PC-3 (cell line): ENCODE data around the gene NPAS1. TPM values are rescaled to one million over a fixed set of nuclear protein-coding genes. Genes with fewer than 3 reads are reported as not detected.

Experiments
- ATAC-seq: fragments of 200-7000 bp; cut with Tn5 transposase; 2 replicates; pipeline ENCODE4 v1.9.1; 2020; ENCODE audit warnings: mild to moderate bottlenecking, moderate library complexity
- BruUV-seq: library from RNA; stranded (reverse); fragments of 400-500 nt; replicated peaks from 2 replicates; lab custom pipeline; 2021; lab: Mats Ljungman, UMichigan
- CTCF ChIA-PET: fragments of 300-600 bp; sonication (Branson Sonifier 250); formaldehyde crosslinking; loops from one replicate; lab custom pipeline; 2022; ENCODE audit warnings: antibody characterized with exemption; lab: Charles Lee
- POLR2A ChIA-PET: fragments of 300-600 bp; sonication (Branson Sonifier 250); formaldehyde crosslinking; loops from one replicate; lab custom pipeline; 2022; ENCODE audit warnings: antibody characterized with exemption; ENCODE audit not compliant: unreplicated experiment; lab: Charles Lee
- DNase-seq: peaks from one replicate; pipeline ENCODE4 v3.0.0-alpha.2; 2015
- H2AFZ ChIP-seq: fragments of 300-600 bp; sonication (generic); 2 replicates; pipeline ENCODE4 v1.6.0; 2016; ENCODE audit warnings: antibody characterized with exemption, low read length
- H3F3A ChIP-seq: fragments of 300-600 bp; sonication (generic); one replicate; pipeline ENCODE4 v1.6.0; 2017; ENCODE audit warnings: antibody characterized with exemption, low read length, control low read depth, mild to moderate bottlenecking; ENCODE audit not compliant: unreplicated experiment
- H3K27ac ChIP-seq: fragments of 300-600 bp; sonication (generic); 2 replicates; pipeline ENCODE4 v1.5.1; 2016; ENCODE audit warnings: mild to moderate bottlenecking, low read length
- H3K27me3 ChIP-seq: fragments of 300-600 bp; sonication (generic); 2 replicates; pipeline ENCODE4 v1.6.1; 2016; ENCODE audit warnings: low read length, mixed read lengths
- H3K36me3 ChIP-seq: fragments of 300-600 bp; sonication (generic); 2 replicates; pipeline ENCODE4 v1.6.1; 2016; ENCODE audit warnings: low read depth, mixed run types, low read length, mixed read lengths
- H3K4me1 ChIP-seq: fragments of 300-600 bp; sonication (generic); 2 replicates; pipeline ENCODE4 v1.5.1; 2016; ENCODE audit warnings: low read length; ENCODE audit not compliant: insufficient read depth
- H3K4me2 ChIP-seq: fragments of 300-600 bp; sonication (generic); 2 replicates; pipeline ENCODE4 v1.6.0; 2016; ENCODE audit warnings: low read length
- H3K4me3 ChIP-seq: fragments of 300-600 bp; sonication (generic); 2 replicates; pipeline ENCODE4 v1.5.1; 2016; ENCODE audit warnings: mild to moderate bottlenecking, low read length, mixed read lengths
- H3K79me2 ChIP-seq: fragments of 300-600 bp; sonication (generic); 2 replicates; pipeline ENCODE4 v1.6.1; 2017; ENCODE audit warnings: low read length, mixed read lengths
- H3K9ac ChIP-seq: fragments of 300-600 bp; sonication (generic); 2 replicates; pipeline ENCODE4 v1.6.0; 2016; ENCODE audit warnings: mild to moderate bottlenecking, low read length
- H3K9me2 ChIP-seq: fragments of 300-600 bp; sonication (generic); replicated peaks from 2 replicates; pipeline ENCODE4 v1.6.1; 2016; ENCODE audit warnings: mixed run types, low read length, mixed read lengths
- H3K9me3 ChIP-seq: fragments of 300-600 bp; sonication (generic); 2 replicates; pipeline ENCODE4 v1.6.1; 2016; ENCODE audit warnings: low read length, mixed read lengths
- H4K20me1 ChIP-seq: fragments of 300-600 bp; sonication (generic); 2 replicates; pipeline ENCODE4 v1.6.1; 2016; ENCODE audit warnings: low read length, mixed read lengths
- CTCF ChIP-seq: fragments of 300-600 bp; sonication (generic); conservative IDR thresholded peaks from 2 replicates; pipeline ENCODE4 v1.5.1; 2017; ENCODE audit warnings: antibody characterized with exemption, low read depth, mild to moderate bottlenecking, low read length
- EZH2 ChIP-seq: fragments of 300-600 bp; sonication (generic); IDR thresholded peaks from one replicate; pipeline ENCODE4 v1.6.1; 2017; ENCODE audit warnings: antibody characterized with exemption, mild to moderate bottlenecking, low read length; ENCODE audit not compliant: unreplicated experiment
- EZH2phosphoT487 ChIP-seq: fragments of 300-600 bp; sonication (generic); IDR thresholded peaks from 2 replicates; pipeline ENCODE4 v1.6.1; 2018; ENCODE audit warnings: mild to moderate bottlenecking, antibody characterized with exemption, low read length, borderline replicate concordance
- intact Hi-C: fragments of 100-400 bp; cut with micrococcal nuclease; formaldehyde crosslinking; loops from 2 replicates; pipeline ENCODE4 v1.9.0; 2023
- total RNA-seq: library from RNA; depleted of rRNA; stranded (reverse); fragments of >200 nt; gene quantifications from 2 replicates; pipeline ENCODE4 v1.2.3, GENCODE V29; 2014; rRNA removed

The NPAS1 gene
- total RNA-seq, 1 experiment from 2014 or later, result 1.6 TPM

- H2AFZ ChIP-seq, result no peak overlapping the region
- peaks cover 8% of the 10 kb centered on the region for H3F3A ChIP-seq
- ChIA-PET CTCF (no interaction called here), POLR2A (no interaction called here)
- H3K4me1 ChIP-seq, result peaks cover 28% of the 10 kb centered on the region
- intact Hi-C loops, result no loop called here
- H3K36me3 ChIP-seq, result peaks cover 20% of the 10 kb centered on the region; the same call in 1 of the 2 replicates
- no peak overlapping the region for H3K27ac ChIP-seq
- H3K9ac ChIP-seq, result no peak overlapping the region
- DNase-seq (no peak), ATAC-seq (no peak)
- no peaks in the 10 kb centered on the region for H4K20me1 ChIP-seq
- no peaks in the 10 kb centered on the region for H3K27me3 ChIP-seq
- no peak overlapping the region for H3K4me2 ChIP-seq
- no peak overlapping the region for H3K4me3 ChIP-seq
- no TSS peak for BruUV-seq
- H3K9me3 ChIP-seq, result no peaks in the 10 kb centered on the region
- peaks cover 58% of the 10 kb centered on the region for H3K79me2 ChIP-seq
- TF ChIP-seq EZH2 (no peak), EZH2phosphoT487 (no peak)
- no peaks in the 10 kb centered on the region for H3K9me2 ChIP-seq
These were observed 74.2 kb downstream of the NPAS1 start for GRCh38 chr19:47093841-47094240.

GRCh38 chr19:47094557-47095475 is 75.2 kb downstream of the NPAS1 start:
- DNase-seq (no peak), ATAC-seq (no peak)
- Histone ChIP-seq H2AFZ (no peak overlapping the region), H3K9ac (no peak overlapping the region), H3K4me1 (peaks cover 28% of the 10 kb centered on the region), H3K79me2 (peaks cover 68% of the 10 kb centered on the region), H3K27me3 (no peaks in the 10 kb centered on the region), H3K4me2 (no peak overlapping the region), H3K9me2 (no peaks in the 10 kb centered on the region), H3K36me3 (peaks cover 16% of the 10 kb centered on the region; the same call in 1 of the 2 replicates), H4K20me1 (no peaks in the 10 kb centered on the region), H3F3A (peaks cover 8% of the 10 kb centered on the region), H3K4me3 (no peak overlapping the region), H3K27ac (peak overlapping the region; percentile 83; the same call in 1 of the 2 replicates), H3K9me3 (no peaks in the 10 kb centered on the region)
- TF ChIP-seq CTCF (no peak), EZH2 (no peak), EZH2phosphoT487 (no peak)
- CTCF ChIA-PET, result no interaction called here
- intact Hi-C loops, result no loop called here
- BruUV-seq, result no TSS peak
- POLR2A ChIA-PET, result no interaction called here

Other genes with a start within 250 kb of the NPAS1 start
- 97.4 and 117 TPM in 2 replicates for gene SLC1A5, start 231.2 kb upstream of the NPAS1 start, total RNA-seq
- gene AP2S1, start 169.0 kb upstream of the NPAS1 start, total RNA-seq, result 245 and 330 TPM in 2 replicates
- gene ARHGAP35, start 158.8 kb upstream of the NPAS1 start, total RNA-seq, result 23.6 and 31.2 TPM in 2 replicates
- 121 and 125 TPM in 2 replicates for gene TMEM160, start 28.8 kb downstream of the NPAS1 start, total RNA-seq
- gene ZC3H4, start 93.9 kb downstream of the NPAS1 start, total RNA-seq, result 13.4 and 20.0 TPM in 2 replicates
- gene SAE1, start 111.0 kb downstream of the NPAS1 start, total RNA-seq, result 99.7 and 134 TPM in 2 replicates
- 2.4 and 2.9 TPM in 2 replicates for gene BBC3, start 211.4 kb downstream of the NPAS1 start, total RNA-seq
- 8.3 and 12.4 TPM in 2 replicates for gene CCDC9, start 236.7 kb downstream of the NPAS1 start, total RNA-seq